ENCODE data around the gene SLC9B2.
"Not testable (repeated sequence)": the region's sequence is repeated elsewhere in the genome, so short reads cannot be mapped to it uniquely, and the experiment has no call there.

The SLC9B2 gene

DNA sequence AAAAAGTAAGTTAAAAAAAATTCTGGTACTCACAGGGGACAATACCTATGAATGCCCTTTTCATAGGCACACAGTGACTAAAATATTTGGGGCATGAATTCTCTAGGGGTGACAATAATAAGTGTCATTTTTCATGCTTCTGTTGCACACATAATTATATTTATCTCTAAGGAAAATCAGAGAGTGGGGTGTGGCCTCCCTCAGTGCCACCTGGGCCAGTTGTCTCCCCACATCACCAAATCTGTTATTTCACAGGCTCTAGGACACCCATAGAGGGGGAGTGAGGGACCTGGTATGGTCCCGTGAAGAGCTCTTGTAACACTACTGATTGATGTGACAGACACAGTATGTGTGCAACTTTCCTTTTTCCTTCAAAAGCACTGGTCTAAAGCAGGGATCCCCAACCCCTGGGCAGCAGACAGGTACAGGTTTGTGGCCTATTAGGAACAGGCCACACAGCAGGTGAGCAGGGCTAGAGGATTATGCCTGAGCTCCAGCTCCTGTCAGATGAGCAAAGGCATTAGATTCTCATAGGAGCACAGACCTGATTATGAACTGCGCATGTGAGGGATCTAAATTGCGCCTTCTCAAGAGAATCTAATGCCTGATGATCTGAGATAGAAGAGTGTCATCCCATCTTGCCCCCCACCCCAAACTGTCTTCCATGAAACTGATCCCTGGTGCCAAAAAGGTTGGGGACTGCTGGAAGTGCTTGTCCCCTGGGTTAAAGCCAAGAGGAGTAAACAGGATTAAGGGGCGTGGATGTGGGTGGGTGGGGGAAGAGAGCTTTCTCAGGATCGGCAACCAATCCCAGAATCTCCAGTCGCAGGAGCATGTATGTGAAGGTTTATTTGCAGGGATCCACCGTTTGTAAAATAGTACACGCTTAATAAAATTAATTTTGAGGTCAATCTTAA lies 57.9 kb downstream of the SLC9B2 start:
- peak; percentile 0 for DNase-seq

DNA sequence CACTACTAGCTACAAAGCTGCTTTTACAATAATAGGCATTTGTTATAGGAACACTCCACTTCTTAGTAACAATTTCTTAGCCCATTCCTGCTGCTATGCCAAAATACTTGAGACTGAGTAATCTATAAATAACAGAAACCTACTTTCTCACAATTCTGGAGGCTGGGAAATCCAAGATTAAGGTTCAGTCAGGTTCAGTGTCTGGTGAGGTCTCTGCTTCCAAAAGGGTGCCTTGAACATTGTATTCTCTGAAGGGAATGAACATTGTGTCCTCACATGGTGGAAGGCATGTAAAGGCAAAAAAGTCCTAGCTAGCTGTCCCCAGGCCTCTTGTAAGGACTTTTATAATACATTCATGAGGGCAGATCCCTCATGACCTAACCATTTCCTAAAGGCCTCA lies 64.0 kb downstream of the SLC9B2 start:
- no peak for DNase-seq

DNA sequence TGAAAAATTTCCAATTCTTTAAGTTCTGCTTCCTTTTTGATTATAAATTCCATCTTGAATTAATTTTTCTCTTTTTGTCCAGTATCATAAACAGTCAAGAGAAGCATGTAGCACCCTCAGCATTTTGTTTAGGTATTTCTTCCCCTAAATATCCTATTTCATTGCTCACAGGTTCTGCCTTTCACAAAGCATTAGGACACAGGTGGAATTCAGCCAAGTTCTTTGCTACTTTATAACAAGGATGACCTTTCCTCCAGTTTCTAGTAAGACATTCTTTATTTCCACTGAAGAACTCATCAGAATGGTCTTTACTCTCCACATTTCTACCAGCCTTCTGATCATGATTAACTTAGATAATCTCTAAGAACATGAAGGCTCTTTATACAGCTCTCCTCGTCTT lies 64.5 kb downstream of the SLC9B2 start:
- DNase-seq = no peak

DNA sequence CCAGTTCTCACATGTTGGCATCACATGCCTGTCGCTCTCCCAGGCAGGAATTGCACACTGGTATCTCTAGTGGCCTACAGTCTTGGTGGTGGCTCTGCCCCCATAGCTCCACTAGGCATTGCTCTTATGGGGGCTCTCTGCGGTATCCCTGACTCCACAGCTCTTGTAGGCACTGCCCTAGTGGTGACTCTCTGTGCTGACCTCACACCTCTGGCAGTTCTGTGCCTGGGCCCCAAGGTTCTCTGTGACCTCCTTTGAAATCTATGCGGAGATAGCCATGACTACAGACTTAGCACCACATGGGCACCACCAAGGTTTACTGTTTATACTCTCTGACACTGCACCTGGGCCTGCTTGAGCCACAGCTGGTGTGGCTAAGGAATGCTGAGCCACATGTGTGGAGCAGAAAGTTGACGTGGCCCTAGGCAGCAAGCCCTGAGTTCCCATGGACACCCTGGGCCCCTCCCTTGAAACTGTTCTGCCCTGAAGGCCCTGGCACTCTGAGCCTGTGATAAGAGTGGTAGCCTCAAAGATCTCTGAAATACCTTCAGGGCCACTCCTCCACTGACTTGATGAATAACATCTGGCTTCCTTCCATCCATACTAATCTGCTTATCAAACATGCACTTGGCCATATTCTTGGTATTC lies 65.1 kb downstream of the SLC9B2 start:
- no peak for DNase-seq

DNA sequence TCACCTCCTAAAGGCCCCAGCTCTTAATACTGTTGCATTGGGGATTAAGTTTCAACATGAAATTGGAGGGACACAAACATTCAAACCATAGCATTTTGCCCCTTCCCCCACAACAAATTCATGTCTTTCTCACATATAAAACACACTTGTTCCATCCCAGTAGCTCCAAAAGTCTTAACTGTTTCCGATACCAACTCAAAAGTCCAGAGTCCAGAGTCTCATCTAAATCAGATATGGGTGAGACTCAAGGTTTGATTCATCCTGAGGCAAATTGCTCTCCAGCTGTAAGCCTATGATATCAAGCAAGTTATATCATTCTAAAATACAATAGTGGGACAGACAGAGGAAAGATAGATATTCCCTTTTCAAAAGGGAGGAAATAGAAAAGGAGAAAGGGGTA lies 65.8 kb downstream of the SLC9B2 start:
- DNase-seq = no peak

DNA sequence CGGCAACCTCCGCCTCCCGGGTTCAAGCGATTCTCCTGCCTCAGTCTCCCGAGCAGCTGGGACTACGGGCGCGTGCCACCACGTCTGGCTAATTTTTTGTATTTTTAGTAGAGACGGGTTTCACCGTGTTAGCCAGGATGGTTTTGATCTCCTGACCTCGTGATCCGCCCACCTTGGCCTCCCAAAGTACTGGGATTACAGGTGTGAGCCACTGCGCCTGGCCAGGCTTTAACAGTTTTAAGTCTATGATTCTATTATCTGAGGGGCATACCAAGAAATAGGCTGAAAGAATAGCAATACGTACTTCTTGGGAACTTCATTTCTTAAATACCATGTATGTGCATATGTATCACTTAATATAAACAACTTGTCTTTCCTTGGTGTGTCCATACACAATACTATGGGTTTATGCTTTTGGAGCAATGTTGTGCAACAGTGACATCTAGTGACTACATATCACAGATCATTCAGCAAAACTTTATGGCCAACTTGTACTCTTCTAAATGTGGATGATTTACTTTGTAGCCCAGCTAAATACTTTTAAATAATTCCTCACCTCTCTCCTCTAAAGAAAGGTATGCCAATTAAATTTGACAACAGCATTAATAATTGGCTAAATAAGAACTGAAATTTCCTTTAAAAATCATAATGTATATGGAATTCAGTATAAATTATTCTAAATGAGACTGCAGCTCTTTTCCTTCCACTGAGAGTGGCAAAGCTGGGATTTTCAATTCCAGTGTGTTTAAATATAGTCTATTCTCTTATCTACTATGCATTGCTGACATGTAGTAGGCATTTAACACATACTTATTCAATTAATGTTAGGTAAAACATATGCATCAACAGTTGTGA lies 67.5 kb downstream of the SLC9B2 start:
- DNase-seq = peak; percentile 1

DNA sequence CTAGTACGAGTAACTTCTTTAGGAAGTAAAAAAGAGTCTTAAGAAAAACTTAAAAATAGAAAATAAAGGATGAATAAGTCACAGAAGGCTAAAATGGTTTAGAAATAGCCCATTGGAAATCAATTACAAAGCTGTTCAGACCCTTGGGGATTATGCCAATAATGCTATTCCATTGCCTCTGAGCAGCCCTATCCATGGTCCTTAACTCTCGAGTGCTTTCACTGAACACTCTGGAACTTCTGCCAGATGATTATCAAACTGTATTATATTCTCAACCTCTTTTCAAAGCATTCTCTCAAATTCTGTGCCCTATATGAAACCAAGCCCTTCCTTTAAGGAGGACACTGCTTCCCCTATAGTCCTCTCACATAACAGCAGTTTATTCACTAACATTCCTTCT lies 74.0 kb downstream of the SLC9B2 start:
- DNase-seq = no peak

DNA sequence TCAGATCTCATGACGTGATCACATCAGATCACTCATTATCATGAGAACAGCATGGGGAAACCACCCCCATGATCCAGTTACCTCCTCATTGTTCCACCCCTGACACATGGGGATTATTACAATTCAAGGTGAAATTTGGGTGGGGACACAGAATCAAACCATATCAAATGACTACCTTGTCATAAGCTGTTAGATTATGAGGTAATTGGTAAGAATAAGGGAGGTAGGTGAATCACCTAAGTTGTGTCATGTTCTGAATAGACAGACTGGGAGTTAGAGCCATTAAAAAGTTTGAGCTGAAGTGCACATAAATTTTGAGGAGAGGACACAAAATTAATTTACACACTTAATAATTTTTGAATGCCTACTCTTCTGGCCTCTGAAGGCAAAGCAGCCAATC lies 81.8 kb downstream of the SLC9B2 start:
- DNase-seq = no peak

DNA sequence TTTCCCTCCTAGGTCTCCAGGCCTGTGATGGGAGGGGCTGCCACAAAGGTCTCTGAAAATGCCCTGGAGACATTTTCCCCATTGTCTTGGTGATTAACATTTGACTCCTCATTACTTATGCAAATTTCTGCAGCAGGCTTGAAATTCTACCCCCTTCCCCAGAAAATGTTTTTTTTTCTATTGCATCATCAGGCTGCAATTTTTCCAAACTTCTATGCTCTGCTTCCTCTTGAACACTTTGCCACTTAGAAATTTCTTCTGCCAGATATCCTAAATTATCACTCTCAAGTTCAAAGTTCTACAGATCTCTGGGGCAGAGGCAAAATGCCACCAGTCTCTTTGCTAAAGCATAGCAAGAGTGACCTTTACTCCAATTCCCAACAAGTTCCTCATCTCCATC lies 82.6 kb downstream of the SLC9B2 start:
- DNase-seq = not testable (repeated sequence)

DNA sequence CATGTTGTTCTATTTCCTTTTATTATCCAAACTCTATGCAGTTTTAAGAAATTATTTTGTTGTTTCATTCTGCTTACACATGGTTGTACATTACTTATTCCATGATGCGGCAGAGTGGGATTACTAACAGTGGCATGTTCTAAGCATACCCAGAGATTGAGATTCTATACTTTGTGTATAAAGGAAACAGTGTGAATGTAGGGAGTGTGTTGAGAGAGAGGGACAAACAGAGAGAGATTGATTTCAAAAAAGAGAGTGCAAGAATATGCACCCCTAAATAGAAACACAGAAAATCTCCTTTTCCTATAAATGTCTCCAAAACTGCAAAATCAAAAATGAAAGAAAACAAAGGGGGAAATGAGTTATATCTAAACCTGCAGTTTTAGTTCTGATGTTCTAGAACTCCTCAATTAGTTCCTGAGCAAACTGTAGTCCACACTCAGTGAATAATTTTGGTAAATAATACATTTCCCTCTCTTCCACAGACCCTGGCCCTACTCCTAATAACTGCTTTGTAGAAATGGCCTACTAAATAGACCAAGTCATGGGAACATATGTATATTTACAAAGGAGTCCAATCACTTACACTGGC lies 88.0 kb downstream of the SLC9B2 start:
- no peak for DNase-seq

DNA sequence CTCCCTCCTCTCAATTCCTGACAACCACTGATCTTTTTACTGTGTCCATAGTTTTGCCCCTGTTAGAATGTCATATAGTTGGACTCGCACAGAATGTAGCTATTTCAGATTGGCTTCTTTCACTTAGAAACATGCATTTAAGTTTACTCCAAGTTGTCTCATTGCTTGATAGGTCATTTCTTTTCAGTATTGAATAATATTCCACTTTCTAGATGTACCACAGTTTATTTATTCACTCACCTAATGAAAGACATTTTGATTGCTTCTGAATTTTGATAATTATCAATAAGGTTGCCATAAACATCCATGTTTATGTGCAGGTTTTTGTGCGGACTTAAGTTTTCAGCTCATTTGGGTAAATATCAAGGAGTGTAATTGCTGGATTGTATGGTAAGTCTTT lies 95.6 kb downstream of the SLC9B2 start:
- no peak for DNase-seq
